Measurements from ENCODE around the gene C6orf136.

The C6orf136 gene, protein sequence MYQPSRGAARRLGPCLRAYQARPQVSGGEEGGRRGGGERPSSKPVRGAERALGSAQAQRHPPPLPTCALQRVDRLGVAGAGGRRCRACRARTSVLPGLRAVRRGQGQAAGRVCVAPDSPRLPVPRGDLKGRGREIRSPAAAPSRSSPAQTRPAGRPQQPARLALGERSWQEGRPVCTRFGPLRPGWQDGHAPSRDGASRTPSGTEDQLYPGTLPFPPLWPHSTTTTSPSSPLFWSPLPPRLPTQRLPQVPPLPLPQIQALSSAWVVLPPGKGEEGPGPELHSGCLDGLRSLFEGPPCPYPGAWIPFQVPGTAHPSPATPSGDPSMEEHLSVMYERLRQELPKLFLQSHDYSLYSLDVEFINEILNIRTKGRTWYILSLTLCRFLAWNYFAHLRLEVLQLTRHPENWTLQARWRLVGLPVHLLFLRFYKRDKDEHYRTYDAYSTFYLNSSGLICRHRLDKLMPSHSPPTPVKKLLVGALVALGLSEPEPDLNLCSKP

DNA sequence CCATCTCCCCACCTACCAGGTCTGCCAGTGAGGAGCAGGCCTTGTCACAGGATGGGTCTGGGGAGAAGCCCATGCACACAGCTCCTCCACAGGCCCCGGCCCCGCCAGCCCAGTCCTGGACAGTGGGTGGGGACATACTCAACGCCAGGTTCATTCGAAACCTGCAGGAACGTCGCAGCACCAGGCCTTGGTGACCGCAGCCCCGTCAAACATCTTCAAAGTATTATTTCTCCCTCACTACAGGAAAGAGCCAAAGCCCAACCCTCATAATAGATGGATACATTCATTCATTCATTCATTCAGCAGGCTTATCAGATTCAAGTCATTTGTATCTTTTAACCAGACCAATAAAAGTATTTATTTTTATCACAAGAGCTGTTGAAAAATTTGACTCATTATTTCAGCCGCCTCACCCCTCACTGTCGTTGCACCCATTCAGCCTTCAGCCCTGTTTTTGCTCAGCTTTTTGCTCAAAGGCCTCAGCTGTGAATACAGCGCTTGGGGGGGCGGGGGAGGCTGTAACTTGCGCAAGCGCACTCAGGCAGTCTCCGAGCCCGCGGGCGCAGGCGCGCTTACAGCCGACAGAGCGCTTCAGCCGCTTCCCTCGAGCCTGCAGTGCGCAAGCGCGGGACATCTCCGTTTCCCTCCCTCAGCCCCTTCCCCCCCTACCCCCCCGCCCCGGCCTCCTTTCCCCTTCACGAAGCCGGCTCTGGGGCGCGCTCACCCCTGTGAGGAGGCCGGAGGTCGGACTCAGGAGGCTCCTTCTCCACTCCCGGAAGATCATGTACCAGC is at the start of gene C6orf136:
Gene C6orf136, plus strand, starts transcription at position 684 of the 792 bp plus-strand sequence. Its CDS starts 99 bp downstream, at position 783.
- peak; percentile 97 for DNase-seq

DNA sequence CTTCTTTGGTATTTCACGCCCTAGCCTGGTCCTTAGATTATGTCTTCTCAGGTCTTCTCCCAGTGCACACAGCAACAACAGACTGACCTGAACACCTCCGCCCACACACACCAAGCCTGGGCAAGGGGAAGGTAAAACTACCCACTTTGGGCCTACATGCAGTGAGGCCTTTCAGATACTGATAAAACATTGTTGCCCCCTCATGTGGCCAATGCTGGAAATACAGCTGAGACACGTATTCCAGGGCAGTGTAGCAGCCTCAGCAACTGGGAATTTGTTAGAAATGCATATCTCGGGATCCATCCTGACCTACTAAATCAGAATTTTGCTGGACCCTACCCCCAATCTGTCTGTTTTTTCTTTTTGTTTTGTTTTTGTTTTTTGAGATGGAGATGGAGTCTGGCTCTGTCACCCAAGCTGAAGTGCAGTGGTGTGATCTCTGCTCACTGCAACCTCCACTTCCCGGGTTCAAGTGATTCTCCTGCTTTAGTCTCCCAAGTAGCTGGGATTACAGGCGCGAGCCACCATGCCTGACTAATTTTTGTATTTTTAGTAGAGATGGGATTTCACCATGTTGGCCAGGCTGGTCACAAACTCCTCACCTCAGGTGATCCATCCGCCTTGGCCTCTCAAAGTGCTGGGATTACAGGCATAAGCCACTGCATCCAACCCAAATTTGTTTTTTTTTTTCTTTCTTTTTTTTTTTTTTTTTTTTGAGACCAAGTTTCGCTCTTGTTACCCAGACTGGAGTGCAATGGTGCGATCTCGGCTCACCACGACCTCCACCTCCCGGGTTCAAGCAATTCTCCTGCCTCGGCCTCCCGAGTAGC is 49.4 kb upstream of the C6orf136 start:
- peak; percentile 89 for DNase-seq

DNA sequence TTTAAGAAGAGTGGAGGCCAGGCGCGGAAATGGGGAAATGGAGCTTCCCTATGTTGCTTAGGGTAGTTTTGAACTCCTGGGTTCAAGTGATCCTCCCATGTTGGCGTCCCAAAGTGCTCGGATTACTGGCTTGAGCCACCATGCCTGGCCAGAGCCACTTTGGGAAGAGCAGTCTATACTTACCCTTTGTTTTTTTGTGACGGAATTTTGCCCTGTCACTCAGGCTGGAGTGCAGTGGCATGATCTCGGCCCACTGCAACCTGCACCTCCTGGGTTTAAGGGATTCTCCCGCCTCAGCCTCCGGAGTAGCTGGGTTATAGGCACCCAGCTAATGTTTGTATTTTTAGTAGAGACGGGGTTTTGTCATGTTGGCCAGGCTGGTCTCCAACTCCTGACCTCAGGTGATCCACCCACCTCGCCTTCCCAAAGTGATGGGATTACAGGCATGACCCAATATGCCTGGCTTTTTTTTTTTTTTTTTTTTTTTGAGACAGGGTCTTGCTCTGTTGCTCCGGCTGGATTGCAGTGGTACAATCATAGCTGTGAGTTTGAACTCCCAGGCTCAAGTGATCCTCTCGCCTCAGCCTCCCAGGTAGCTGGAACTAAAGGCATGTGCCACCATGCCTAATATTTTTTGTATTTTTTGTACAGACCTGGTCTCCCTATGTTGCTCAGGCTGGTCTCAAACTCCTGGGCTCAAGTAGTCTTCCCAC is 47.9 kb upstream of the C6orf136 start:
- no peak for DNase-seq

DNA sequence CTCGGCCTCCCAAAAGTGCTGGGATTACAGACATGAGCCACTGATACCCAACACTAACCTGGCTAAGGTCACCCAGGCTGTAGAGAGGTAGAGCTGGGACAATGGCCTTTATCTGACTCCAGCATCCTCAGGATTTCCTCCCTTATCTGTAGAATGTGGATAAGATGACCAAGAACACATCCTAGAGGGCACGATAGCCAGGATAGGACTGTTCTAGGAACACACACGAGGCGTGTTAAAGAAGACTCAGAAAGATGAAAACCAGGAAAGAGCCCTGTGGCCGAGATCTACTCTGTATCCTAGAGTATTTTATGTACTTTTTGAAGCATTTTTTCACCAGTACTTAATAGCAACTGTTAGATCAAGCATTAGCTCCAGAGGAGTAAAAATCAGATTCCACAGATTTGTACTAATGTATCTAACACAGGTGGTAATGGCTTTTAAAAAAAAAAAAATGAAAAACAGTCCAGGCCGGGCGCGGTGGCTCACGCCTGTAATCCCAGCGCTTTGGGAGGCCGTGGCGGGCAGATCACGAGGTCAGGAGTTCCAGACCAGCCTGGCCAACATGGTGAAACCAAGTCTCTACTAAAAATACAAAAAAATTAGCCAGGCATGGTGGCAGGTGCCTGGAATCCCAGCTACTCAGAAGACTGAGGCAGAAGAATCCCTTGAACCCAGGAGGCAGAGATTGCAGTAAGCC is 47.2 kb upstream of the C6orf136 start:
- DNase-seq = no peak

DNA sequence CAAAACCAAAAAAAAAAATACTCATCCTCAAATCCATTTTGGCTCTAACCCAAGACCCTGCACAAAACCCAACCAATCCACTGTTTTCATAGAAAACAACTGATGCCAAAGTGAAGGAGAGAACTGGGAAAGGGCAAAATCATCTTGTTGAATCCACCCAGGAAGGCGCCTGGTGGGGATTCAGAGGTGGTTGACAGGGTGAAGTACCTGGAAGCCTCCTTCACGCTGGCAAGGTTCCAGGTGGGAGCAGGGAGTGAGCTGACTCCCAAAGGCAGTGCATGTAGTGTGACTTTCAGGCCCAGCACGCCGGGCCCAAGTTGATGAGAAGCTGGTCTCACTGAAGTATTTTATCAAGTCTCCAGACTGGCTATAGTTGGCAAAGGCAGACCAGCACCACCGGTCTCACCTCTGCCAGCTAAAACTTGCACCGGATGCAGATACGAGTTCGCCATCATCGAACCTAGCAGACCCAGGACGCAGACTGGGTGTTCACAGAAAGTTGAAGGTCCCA is 46.4 kb upstream of the C6orf136 start:
- DNase-seq = no peak

DNA sequence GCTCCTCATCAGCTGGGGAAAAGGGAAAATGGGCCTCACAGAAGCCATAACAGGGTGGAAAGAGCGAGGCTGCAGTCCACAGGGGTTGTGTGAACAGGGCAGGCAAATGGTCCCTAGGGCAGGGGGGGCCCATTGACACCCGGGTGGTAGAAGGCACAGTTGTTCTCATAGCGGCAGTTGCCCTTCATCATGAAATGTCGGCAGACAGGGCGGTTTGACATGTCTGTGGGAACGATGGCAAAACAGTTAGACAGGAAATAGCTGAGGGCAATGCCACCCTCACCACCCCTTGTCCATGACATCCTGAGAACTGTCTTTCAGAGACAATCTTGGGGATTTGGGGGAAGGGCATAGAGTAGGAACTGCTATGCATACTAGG is 45.5 kb upstream of the C6orf136 start:
- DNase-seq = no peak

DNA sequence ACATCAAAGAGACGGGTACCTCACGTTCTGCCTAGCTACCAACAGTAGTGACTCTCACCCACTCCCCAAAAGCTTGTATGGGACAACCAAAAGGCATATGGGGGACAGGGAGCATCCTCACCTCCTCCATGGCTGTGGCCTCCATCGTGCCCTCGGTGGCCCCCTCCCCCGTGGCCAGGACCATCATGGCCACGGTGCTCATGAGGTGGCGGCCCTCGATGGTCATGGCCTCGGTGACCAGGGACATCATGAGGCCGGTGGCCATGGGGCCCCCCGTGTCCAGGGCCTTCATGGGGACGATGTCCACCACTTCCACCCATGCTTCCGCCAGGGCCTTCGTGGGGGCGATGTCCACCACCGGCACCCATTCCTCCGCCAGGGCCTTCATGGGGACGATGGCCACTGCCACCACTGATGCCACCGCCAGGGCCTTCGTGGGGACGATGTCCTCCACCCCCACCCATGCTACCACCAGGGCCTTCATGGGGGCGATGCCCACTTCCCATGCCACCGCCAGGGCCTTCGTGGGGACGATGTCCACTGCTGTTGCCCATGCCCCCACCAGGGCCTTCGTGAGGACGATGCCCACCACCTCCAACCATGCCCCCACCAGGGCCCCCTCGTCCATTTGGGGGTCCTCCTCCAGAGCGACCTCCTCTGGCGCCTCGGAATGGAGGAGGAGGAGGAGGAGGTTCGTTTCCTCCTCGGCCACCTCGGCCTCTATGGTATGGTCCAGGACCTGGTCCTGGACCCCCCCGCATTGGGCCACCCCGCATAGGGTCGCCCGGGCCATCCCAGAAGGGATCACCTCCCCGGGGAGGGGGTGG is 44.9 kb upstream of the C6orf136 start:
- no peak for DNase-seq

DNA sequence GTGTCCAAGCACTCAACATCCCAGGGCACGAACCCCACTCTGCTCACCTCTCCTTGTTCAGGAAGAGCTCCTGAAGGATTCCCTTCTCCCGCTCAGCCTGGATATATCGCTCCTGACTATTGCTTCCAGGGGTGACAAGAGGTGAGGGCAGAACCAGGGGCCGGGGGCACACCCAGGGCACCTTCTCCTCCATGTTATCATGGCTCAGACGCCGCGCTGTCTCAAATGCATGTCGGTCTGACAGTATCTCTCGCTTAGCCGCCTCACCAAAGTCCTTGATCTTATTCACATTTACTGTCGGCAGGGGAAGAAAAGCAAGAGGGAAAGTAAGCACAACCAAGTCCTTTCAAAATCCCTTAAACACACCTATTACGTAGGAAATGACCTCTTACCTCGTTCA is 43.0 kb upstream of the C6orf136 start:
- no peak for DNase-seq

DNA sequence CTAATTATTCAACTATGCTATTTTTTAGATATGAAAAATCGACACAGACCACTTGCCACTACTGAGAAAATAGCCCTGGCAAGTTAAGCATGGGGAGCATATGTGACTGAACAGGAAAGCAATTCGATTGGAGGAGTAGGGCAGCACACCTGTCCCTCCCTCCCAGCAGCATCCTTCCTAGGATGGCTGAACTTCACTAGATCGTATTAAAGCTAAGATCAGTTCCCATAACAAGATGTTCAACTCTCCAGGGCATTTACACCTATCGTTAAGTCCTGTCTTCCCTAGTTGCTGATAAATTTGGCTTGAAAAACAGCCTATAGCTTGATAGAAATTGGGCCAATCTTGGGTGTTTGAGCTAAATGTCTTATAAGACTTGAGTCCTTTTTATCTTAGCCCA is 36.9 kb upstream of the C6orf136 start:
- DNase-seq = no peak

DNA sequence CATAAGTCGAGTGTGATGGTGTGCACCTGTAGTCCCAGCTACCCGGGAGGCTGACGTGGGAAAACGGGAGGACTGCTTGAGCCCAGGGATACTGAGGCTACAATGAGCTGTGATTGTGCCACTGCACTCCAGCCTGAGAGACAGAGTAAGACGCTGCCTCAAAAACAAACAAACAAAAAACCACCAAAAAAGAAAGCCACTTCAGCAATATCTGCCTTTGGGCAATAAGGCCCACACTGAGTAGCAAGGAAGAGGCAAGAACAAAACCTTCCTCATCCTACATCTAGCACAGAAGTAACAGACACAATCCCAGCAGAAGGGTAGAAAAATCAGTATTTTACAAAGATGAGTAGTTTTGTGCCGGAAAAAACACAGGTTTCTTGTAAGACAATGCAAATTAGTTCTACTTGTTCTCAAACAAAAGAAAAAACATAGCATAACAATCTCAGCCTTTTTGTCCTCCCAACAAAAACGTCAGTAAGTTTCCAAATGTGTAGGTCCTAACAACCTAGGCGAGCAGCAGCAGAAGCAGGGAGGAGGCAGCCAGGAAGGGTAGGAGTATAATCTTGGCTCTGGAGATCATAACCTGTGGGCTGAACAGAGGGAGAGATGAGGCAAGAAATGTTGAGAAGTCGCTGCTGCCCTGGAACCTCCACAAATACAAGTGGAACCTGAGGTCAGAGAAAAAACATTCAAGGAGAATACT is 35.6 kb upstream of the C6orf136 start:
- no peak for DNase-seq

DNA sequence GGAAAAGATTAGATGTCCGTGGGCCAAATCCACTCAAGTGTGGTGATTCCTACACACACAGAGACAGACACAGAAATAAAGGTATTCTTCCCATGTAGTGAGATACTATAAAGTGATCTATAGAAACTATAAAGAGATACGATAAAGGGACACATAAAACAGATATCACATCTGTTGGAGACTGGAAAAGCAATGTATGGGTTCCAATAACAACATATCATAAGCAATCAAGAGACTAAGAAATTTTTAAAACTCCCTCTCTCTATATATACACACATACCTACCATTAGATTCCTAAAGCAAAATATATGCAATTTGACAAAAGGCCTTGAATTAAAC is 35.1 kb upstream of the C6orf136 start:
- no peak for DNase-seq

DNA sequence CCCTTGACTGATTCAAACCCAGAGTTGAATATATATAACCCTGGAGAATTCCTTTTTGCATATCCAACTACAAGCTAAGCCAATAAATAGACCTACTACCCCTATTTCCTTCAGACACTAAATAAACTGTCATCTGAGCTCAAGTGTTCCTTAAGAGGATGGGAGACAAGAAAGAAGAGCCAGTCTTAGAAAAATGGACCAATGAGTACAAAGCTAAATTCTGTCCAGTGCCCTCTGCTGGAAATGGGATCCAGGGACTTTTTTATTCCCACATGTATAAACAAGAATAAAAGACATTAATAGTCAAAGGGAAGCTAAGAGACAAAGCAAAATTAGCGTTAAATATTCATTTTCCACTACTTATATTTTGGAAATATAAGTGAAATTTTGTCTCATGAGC is 34.7 kb upstream of the C6orf136 start:
- DNase-seq = peak; percentile 44

DNA sequence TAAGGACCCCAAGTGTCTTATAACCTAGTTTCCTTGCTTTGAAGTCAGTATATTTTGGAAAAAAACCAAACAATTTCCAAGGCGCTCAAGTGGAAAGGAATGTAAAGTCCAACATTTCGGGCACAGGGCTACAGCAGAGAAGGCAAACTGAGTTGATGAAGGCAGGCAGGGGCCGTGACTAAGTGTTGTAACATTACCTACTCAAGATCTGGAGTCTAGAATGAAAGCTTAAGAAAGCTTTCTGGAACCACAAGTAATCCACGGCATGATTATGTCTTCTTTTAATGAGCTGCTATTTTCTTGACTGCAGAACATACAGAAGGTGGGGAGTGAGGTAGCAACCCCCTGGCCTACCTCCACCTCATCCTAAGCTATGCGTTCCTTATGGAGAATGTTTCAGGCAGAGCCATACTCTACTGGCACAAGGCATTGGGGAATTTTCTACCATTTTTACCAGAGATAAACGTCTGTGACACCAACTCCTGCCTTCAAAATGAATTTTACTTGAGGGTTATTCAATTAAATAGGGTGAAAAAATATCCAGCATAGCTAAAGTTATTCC is 34.2 kb upstream of the C6orf136 start:
- peak; percentile 33 for DNase-seq

DNA sequence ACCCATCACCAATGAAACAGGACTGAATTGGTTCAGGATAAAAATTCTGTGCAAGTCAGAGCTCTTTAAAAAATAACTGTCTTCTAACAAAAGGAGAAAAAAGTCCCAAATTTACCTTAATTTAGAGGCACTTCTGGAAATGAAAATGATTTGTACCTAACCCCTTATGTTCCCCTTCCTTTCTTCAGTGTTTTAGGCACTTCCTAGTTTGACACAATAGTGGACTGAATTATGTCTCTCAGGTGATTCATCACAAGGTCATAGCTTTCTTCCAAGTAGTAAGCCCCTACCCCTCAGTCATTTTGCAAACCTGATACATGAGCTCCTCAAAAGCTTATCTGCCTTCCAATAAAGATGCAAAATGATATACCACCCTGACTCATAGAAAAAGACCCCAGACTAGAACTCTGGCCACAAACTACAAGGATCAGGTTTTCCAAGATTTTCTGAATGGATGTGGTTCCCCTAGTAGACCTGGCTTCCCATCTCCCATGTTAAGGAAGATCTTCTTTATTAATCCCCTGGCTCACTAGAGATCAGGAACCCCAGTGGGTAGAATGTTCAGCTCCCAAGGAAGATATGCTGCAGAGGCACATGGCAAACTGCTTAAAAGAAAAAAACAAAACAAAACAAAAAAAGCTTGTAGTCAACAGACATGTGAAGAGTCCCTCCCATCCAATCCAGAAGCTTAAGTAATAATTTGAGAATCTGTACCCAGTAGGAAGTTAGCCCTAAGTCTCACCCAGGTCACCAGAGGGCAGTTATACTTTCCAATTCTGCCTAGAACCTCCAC is 33.5 kb upstream of the C6orf136 start:
- no peak for DNase-seq

DNA sequence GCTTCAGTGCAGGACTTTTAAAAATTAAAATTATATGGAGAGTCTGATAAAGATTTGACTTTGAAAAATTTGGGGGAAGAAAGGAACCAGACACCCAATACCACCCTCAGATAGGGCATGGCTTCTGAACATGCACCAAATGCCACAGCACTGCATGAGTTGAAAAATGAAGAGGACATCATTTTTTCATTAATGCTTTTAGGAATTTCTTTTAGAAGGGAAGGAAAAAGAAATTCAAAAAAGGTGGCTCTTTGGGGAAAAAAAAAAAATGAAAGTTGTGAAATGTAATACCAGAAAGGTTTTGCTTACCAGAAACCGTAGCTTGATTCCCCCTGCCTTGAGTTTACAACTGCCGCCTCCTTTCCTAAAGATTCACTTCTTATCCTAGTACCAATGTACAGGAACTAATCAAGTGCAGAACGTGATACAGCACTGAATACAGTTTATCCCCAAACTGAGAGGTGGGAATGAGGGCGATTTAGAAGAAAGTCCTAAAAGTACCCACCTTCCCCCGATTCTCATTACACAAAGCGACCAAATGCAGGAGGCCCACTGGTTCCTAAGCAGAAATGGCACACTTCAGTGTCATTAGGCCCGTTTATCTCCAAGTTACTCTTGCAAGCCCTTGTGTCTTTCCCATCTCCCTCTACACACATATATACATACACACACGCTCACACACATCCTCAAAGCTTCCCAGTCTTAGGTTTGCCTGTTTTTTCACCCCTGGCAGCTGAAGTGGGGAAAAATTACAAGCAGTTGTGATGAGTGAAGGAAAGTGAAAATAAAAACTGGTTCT is 32.7 kb upstream of the C6orf136 start:
- DNase-seq = no peak

DNA sequence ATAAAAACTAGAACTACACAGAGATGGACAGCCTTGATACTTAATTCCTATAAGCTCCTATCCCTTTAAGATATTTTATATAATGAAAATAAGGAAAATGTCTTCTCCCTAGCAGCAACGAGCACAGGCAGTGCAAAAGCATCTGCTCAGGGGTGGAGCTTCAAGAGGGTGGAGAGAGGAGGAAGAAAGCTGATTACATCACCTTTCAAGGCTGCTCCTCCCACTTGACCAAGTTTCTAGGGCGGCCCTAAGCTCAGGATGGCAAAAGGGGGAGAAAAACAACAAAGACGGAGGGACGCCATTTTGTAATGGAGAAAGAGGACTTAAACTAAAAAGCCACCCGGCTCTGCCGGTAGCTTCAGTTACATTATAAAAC is 32.1 kb upstream of the C6orf136 start:
- DNase-seq = peak; percentile 99

DNA sequence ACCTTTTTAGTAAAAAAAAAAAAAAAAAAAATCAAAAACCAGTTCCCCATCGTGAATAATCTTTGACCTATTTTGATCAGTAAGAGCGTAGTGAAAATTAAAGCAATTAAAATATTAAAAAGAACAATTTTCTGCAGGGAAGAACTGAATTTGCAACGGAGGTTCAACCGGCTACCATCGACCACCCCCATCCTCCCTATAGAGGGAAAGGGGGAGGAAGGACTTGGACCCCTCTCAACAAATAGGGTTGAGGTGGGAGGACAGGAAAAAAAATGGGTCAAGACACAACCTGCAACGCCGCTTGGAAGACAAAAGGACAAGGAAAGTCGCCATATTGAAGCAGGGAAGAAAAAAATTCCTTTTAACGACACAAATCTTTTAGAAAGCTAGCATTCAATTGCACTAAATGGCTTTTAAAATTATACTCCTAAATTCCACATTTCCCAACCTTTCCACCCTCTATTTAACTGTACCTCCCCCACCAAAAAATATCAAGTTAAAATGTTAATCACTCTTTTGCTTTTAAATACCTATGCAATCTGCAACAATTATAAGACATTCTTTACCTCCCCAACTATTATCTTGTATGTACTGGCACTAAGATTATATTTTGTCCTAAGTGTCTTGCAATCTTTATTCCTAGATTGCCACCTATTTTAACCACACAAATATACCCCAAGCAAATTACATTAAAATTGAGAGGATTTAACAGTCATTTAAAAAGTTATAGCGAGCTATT is 31.5 kb upstream of the C6orf136 start:
- peak; percentile 88 for DNase-seq
